Measurements from ENCODE around the gene MEIS3. TPM values are rescaled to one million over a fixed set of nuclear protein-coding genes. Genes with fewer than 3 reads are reported as not detected.

The MEIS3 gene
- total and polyA plus RNA-seq, 2 donors from 2014 or later = 3.8 to 7.6 TPM

- intact Hi-C loops (cut with DNase I) = no loop called here
- no peaks in the 10 kb centered on the region for H3K9me3 ChIP-seq (ENCODE audit: control insufficient read depth in 2 of 3, insufficient read depth in 1 of 3, low read length in 3 of 3)
- H3K27me3 ChIP-seq (ENCODE audit: control insufficient read depth, insufficient read depth, low read length) = no peaks in the 10 kb centered on the region
- no peak for TF ChIP-seq CTCF (IDR thresholded peaks at IDR 0.05; ENCODE audit: borderline replicate concordance, extremely low read depth, insufficient read depth)
- H3K36me3 ChIP-seq (ENCODE audit: control insufficient read depth in 2 of 3, insufficient read depth in 3 of 3, low read length in 3 of 3) = peaks cover 0 to 28% (median 20%) of the 10 kb centered on the region in 3 donors
- H3K4me1 ChIP-seq (ENCODE audit: control insufficient read depth in 2 of 3, insufficient read depth in 2 of 3, low read depth in 1 of 3, low read length in 3 of 3) = no peaks in the 10 kb centered on the region
- no peak overlapping the region for H3K27ac ChIP-seq (ENCODE audit: low read depth in 2 of 2, low read length in 2 of 2)
- no peak overlapping the region for H3K4me3 ChIP-seq (ENCODE audit: low read length in 3 of 3)
- no peak for DNase-seq
- no peak for FAIRE-seq
- no peak overlapping the region for H3K9ac ChIP-seq (ENCODE audit: low read length in 3 of 3)
These were observed 42.1 kb downstream of the MEIS3 start for GRCh38 chr19:47377208-47377701.

- H3K27me3 ChIP-seq (ENCODE audit: control insufficient read depth, insufficient read depth, low read length) = no peaks in the 10 kb centered on the region
- intact Hi-C loops (cut with DNase I) = no loop called here
- DNase-seq (no peak), FAIRE-seq (no peak)
- peaks cover 0 to 27% (median 20%) of the 10 kb centered on the region in 3 donors for H3K36me3 ChIP-seq (ENCODE audit: control insufficient read depth in 2 of 3, insufficient read depth in 3 of 3, low read length in 3 of 3)
- no peaks in the 10 kb centered on the region for H3K9me3 ChIP-seq (ENCODE audit: control insufficient read depth in 2 of 3, insufficient read depth in 1 of 3, low read length in 3 of 3)
- H3K27ac ChIP-seq (ENCODE audit: low read depth in 2 of 2, low read length in 2 of 2) = no peak overlapping the region
- H3K4me1 ChIP-seq (ENCODE audit: control insufficient read depth in 2 of 3, insufficient read depth in 2 of 3, low read depth in 1 of 3, low read length in 3 of 3) = no peaks in the 10 kb centered on the region
- TF ChIP-seq CTCF (IDR thresholded peaks at IDR 0.05; ENCODE audit: borderline replicate concordance, extremely low read depth, insufficient read depth) = no peak
- H3K4me3 ChIP-seq (ENCODE audit: low read length in 3 of 3) = no peak overlapping the region
- H3K9ac ChIP-seq (ENCODE audit: low read length in 3 of 3) = no peak overlapping the region
These were observed 42.7 kb downstream of the MEIS3 start for GRCh38 chr19:47376589-47377144.

- no peak for TF ChIP-seq CTCF (IDR thresholded peaks at IDR 0.05; ENCODE audit: borderline replicate concordance, extremely low read depth, insufficient read depth)
- Histone ChIP-seq H3K36me3 (ENCODE audit: control insufficient read depth in 2 of 3, insufficient read depth in 3 of 3, low read length in 3 of 3) (peaks cover 0 to 29% (median 16%) of the 10 kb centered on the region in 3 donors), H3K27me3 (ENCODE audit: control insufficient read depth, insufficient read depth, low read length) (no peaks in the 10 kb centered on the region), H3K4me3 (ENCODE audit: low read length in 3 of 3) (no peak overlapping the region), H3K9me3 (ENCODE audit: control insufficient read depth in 2 of 3, insufficient read depth in 1 of 3, low read length in 3 of 3) (no peaks in the 10 kb centered on the region), H3K9ac (ENCODE audit: low read length in 3 of 3) (no peak overlapping the region), H3K4me1 (ENCODE audit: control insufficient read depth in 2 of 3, insufficient read depth in 2 of 3, low read depth in 1 of 3, low read length in 3 of 3) (no peaks in the 10 kb centered on the region), H3K27ac (ENCODE audit: low read depth in 2 of 2, low read length in 2 of 2) (no peak overlapping the region)
- no peak for DNase-seq
- intact Hi-C loops (cut with DNase I) = no loop called here
- no peak for FAIRE-seq
These were observed 43.4 kb downstream of the MEIS3 start for GRCh38 chr19:47375694-47376588.
